Measurements from ENCODE around the gene APELA.

GRCh38 chr4:164872481-164872880, 4.5 kb upstream of the APELA start:
- no peak for TF ChIP-seq CTCF (IDR thresholded peaks at IDR 0.05)
- TF ChIP-seq POLR2A (IDR thresholded peaks at IDR 0.05): no peak
